CD4-positive, alpha-beta T cell treated with Interleukin-6 at 100 ng/mL for 8 hours (primary cell): Measurements from ENCODE around the gene ZNF513.
"Not testable (repeated sequence)": the region's sequence is repeated elsewhere in the genome, so short reads cannot be mapped to it uniquely, and the experiment has no call there.

Source experiments
- DNase-seq: peaks from one replicate; pipeline ENCODE4 v3.0.0-alpha.2; 2020; ENCODE audit warnings: mixed read lengths, low spot score

The ZNF513 gene, protein sequence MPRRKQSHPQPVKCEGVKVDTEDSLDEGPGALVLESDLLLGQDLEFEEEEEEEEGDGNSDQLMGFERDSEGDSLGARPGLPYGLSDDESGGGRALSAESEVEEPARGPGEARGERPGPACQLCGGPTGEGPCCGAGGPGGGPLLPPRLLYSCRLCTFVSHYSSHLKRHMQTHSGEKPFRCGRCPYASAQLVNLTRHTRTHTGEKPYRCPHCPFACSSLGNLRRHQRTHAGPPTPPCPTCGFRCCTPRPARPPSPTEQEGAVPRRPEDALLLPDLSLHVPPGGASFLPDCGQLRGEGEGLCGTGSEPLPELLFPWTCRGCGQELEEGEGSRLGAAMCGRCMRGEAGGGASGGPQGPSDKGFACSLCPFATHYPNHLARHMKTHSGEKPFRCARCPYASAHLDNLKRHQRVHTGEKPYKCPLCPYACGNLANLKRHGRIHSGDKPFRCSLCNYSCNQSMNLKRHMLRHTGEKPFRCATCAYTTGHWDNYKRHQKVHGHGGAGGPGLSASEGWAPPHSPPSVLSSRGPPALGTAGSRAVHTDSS

DNA sequence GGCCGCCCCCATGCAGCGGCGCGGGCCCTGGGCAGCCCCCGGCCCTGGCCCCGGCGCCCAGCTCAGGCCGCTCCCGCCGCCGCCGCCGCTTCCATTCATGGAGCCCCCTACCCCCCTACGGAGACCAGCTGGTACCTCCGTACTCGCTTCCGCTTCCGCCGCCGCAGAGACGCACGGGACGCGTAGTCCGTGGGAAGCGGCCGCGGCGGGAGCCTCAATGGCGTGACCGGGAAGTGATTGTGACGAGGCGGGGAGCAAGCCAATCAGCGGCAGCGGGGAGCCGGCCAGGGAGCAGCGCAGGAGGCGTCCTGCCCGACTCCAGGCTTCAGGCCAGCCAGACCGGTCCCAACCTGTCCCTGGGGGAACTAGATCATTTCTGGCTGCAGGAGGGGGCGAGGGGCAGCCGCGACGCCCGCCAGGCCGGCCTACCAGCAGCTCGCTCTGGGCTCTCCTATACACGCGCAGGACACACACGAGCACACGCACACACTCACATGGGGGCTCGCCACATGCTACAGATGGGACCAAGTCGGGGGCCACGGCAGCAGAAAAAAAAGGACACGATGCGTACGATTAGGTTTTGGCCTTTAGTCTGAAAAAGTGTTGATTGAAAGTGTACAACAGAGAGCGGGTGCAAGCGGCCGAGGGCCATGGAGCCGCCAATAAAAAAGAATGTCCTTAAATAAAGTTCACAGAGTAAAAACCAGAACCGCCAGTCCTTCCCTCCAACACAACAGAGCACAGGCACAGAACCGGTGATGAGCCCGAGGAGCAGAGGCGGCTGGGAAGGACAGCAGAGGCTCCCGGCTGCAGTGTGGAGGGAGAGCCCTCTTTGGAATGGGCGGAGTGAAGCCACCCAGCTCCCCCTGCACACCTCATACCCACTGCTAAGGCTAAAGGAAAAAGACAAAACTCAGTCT lies at the start of gene ZNF513:
Gene ZNF513 (minus strand): TSS at position 109 of the 920 bp plus-strand sequence. CDS start 208 bp downstream, outside the sequence.
- peak; percentile 86 for DNase-seq

DNA sequence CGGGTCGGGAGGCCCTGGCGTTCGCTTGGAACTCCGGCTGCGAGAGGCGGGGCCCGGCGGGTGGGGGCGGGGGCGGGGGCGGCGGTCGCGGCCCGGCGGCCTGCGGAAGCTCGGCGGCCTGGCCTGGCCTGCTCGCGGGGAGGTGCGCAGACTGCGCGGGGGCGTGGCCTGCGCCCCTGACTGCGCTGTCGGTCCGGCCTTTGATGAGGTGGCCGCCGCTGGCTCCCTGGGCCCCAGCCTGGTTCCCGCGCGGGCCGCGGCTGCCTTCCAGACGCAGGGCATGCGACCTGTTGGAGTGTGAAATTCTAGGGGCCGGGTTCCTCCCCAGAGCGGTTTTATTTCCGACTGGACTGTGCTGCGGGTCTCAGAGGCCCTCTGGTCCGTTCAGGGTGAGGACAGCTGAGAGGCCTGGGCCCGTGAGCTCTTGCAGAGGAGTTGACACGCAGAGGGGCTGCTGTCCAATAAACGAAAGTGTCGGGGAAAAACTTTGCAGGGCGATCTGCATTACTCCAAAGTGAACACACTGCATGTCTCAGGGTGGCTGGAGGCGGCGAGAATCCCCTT lies 48.5 kb upstream of the ZNF513 start:
- DNase-seq: peak; percentile 72

DNA sequence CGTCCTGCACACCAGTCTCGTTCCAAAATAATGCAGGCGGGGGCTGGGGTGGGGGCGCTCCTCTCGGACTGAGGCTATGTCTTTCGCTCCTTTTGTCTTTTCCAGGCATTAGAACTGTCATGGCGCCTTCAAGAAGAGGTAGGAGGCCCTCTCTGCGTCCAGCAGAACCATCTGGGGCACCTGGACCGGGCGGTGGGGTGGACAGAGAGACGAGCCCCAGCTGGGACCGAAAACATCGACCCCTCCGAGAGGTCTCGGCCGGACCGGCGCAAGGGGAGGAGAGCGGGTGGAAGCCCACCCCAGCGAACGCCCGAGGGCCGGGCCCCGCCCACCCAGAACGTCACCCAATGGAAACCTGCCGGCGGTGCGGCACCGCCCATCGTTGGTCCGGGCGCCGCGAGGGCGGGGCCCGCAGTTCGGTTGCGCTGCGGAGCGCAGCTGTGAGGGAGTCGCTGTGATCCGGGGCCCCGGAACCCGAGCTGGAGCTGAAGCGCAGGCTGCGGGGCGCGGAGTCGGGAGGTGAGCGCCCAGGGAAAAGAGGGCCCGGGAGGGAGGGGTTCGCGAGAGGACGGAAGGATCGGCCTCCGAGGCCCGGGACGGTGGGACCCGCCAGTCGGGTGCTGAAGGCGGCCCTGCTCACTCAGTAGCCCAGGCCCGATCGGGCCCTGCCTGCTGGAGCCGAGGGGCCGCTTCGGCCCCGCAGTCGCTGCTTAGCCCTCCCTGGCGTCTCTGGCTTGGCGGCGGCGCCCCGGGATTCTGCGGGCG lies 47.9 kb upstream of the ZNF513 start, which contains the start of gene NRBP1:
Gene NRBP1 (plus strand): TSS at position 419 of the 765 bp plus-strand sequence. CDS start 4,643 bp downstream, outside the sequence.
- DNase-seq: peak; percentile 83

DNA sequence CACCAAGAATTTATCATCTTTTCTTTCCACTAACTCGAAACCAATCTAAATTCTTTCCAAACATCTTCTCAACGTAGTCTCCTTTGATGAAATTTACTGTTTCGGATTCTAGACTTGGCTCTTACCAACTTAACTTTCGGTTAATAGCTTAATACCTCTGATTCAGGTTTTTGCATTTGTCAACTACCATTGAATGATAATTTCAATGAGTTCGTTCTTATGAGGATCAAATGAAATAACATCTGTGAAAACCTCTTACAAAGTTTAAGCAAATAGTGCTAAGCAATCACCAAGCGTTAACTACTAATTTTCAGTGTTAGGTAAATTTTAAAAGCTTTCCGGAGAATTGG lies 47.3 kb upstream of the ZNF513 start:
- no peak for DNase-seq

DNA sequence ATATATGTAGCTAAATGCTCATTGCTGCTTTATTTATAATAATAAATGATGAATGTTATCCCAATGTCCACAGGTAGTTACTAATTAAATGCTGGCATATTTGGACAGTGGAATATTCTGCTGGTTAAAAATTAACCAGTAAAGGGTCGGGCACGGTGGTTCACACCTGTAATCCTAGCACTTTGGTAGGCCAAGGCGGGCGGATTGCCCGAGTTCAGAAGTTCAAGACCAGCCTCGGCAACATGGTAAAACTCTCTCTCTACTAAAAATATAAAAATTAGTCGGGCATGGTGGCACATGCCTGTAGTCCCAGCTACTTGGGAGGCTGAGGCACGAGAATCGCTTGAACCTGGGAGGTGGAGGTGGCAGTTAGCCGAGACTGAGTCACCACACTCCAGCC lies 44.5 kb upstream of the ZNF513 start:
- not testable (repeated sequence) for DNase-seq

DNA sequence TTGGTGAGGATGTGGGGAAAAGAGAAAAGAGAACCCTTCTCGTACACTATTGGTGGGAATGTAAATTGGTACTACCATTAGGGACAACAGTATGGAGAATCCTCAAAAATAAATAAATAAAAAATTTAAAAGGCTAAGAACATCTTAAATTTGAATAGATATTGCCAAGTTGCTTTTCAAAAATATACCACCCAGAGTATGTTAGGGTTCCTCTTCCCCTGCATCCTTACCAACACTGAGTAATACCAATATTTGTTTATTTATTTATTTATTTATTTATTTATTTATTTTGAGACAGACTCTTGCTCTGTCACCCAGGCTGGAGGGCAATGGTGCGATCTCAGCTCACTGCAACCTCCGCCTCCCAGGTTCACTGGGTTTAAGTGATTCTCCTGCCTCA lies 42.4 kb upstream of the ZNF513 start:
- DNase-seq: no peak

DNA sequence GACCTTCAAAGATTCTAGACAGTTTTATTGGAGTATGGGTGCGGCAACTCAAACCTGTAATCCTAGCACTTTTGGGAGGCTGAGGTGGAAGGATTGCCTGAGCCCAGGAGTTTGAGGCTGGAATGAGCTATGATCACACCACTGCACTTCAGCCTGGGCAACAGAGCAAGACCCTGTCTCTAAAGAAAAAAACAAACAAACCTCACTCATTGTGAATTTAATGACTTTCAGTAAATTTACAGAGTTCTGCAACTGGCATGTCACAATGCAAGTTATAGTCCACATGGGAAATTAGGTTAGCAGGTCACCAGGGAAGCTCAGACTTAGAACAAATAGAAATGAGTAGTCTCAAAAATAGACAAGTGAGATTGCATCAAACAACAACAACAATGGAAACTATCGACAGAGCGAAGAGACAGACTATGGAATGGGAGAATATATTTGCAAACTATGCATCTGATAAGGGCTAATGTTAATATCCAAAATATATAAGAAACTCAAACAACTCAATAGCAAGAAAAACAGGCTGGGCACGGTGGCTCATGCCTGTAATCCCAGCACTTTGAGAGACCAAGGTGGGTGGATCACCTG lies 41.2 kb upstream of the ZNF513 start:
- DNase-seq: no peak

DNA sequence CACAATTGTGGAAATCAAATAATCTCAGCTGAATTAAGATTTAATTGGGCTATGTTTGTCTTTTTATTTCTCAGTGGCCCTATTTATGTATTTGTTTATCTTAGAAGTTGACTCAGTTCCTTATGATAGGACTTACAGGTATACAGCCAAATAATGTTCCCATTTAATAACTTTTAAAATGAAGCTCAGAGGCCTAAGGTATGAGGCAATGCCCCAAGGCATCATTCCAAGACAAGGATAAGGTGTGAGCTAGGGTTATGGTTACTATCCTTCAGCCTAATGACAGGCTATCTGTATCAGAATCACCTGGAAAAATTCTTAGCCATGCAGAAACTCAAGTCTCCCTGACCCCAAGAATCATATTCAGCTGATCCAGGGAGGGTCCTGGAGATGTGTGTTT lies 40.5 kb upstream of the ZNF513 start:
- no peak for DNase-seq

DNA sequence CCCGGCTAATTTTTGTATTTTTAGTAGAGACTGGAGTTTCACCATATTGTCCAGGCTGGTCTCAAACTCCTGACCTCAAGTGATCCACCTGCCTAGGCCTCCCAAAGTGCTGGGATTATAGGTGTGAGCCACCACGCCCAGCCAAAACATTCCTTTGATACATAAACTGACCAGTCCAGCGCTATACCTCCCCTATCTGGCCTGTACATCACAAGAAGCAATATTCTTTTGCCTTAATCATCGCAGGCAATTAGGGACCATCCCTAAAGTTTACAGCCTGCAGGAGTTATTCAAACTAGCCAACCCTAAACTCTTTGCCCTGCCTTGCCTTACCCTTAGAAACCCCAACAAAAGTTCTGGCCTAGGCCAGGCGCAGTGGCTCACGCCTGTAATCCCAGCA lies 35.6 kb upstream of the ZNF513 start:
- no peak for DNase-seq

DNA sequence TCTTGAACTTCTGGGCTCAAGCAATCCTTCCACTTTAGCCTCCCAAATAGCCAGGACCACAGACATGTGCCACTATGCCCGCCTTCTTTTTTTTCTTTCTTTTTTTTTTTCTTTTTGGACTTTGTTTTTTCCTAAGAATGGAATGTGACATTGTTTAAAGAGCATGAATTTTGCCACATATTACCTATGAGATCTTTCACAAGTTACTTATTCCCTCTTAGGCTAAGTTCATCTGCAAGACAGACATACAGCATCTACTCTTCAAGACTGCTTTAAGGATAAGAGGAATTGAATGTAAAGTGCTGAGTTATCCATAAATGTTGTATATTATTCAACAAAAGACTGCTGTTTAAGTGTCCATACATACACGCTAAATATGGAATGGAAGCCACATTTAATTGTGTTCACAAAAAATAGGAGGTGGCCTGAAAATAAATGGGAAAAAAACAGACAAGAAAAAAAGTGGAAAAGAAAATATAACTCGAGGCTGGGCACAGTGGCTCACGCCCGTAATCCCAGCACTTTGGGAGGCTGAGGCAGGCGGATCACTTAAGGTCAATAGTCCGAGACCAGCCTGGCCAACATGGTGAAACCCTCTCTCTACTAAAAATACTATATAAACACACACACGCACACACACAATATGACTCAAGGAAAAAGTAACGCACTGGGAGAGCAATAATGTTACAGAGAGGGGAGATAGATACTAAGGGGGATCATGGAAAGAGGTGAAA lies 32.1 kb upstream of the ZNF513 start:
- no peak for DNase-seq

DNA sequence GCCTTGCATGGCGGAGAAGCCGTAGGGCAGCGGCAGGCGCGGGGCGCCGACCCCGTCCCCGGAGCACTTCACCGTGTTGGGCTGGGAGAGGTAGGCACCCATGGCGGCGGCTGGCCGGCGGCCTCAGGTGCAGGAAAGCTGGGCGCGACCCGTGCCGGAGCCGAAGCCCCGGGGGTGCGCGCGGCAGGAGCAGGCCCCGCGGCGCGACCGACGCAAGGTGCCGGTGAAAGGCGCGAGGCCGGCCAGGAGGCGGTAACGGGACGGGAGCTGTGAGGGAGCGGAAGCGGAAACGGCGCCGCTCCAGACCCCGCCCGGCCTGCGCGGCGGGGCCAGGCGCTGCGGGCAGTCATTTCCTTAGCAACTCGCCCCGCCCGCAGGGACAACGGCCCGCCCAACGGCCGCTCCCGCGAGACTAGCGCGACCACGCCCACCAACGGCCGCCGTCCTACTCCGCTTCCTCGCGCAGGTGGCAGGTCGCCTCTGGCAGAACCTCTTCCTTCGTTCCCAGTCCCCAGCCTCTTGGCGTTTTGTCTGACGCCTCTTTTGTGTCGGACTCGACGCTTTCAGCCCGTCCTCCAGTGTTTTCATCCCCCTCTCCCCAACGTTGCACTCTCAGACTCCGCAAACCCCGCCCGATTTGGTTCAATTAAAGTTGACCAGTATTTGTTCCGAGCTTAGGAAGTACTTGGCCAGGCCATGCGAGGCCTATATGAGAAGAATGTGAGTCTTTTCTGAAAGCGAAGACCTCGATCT lies 29.0 kb upstream of the ZNF513 start, which contains the start of gene PPM1G:
Gene PPM1G (minus strand): TSS at position 271 of the 753 bp plus-strand sequence. CDS start 169 bp downstream, at position 102.
- DNase-seq: peak; percentile 94

DNA sequence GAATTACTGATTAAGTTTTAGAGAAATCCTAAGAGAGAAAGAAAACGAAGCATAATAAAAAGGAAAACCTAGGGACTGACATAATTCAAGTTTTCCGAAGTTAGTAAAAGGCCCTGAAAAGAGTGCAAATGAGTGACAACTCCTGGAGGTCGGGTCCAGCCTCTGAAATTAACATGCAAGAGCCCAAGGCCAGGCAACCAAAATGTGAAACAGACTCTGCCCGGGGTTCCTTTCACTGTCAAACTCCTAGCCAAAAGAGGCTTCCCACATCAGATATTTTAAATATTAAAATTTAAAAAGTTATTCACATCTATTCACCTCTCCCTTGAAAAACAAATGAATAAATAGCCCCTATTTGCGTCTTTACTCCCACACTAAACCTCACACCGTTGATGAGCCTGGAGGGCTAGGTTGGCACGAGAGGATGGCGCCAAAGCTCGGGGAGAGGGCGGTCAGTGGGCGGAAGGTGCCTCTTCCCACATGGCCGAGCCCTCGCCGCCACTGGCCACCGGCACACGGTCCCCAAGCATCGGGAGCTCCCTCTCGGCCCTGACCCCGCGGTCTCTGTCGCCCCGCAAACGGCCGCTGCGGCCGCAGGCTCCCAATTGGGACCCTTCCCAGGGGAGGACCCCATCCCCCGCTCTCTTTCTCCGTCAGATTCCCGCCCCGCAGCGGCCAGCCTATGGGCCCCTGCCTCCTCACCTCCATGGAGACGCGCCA lies 28.2 kb upstream of the ZNF513 start:
- DNase-seq: peak; percentile 1

DNA sequence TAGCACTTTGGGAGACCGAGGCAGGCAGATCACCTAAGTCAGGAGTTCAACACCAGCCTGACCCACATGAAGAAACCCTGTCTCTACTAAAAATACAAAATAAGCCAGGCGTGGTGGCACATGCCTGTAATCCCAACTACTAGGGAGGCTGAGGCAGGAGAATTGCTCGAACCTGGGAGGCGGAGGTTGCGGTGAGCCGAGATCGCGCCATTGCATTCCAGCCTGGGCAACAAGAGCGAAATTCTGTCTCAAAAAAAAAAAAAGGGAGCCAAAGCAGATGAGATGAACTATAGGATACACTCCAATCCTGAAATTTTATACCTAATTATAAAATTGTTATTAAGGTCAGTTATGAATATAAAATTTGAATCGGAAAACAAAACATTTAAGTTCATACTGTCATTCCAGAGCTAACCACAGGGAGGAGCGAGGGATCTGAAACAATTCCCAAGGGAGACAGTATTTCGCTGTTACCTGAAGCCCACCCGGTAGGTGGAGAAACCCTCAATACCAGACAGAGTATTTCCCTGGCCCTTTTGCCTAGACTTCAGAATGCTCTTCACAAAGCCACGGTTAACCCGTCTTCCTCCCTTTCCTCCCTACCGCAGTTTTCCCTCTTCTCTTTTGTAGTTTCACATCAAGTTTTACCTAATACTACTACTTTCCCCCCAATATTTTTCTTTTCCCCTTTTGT lies 27.4 kb upstream of the ZNF513 start:
- no peak for DNase-seq

DNA sequence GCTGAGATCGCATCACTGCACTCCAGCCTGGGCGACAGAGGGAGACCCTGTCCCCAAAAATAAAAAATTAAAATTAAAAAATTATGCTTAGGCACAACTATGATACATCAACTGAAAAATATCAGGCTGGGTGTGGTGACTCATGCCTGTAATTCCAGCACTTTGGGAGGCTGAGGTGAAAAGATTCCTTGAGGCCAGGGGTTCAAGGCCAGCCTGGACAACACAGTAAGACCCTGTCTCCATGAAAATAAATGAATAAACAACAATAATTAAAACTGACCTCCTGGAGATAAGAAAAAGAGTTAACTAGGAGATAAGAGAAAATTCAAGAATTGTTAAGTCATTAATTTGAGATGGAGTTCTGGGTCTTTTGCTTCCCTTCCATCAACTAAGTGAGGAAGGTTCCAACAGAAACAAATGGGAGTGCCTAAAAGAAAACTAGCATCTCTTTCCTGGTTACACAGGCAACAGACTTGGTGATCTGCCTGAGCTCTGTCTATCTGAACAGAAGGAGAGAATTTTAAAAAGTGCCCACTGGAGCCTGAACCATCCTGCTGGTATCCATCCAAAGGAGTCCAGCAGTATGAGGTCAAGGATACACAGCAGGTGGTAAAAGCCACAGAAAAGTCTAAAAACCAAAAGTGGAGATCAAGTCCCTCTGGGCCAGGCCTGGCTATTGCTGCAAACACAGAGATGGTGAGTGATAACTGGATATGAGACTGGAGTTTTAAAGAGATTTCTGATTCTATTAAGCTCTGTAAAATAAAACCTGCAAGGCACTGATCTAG lies 20.0 kb upstream of the ZNF513 start:
- DNase-seq: no peak

DNA sequence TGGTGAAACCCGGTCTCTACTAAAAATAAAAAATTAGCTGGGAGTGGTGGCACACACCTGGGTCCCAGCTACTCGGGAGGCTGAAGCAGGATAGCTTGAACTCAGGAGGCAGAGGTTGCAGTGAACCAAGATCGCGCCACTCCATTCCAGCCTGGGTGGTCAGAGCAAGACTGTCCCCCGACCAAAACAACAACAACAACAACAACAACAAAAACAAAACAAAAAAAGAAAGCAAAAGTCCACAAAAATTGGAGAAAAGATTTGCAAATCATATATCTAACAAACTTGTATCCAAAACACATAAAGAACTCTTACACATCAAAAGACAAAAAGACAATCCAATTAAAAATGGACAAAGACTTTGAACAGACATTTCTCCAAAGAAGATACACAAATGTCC lies 18.4 kb upstream of the ZNF513 start:
- DNase-seq: no peak

DNA sequence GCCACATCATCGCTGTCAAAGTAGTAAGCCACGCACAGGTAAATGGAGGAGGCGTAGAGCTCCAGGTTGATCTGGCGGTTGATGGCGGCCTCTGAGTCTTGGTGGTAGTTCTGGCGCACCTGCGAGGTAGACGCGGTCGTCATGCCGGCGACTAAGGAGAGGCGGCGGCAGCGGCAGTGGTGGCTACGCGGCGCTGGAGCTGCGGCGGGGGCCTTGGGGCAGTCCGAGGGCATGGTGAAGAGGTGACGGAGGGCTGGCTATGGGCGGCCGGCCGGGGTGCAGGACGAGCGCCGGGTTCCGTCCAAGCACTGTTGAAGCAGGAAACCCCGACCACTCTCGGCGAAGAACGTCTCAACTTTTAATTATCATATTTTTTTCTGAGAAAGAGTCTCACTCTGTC lies 12.7 kb upstream of the ZNF513 start:
- no peak for DNase-seq
